Measurements from ENCODE around the gene UBXN4.
A peak's percentile ranks its signal among the peaks of the same experiment; 100 is the strongest.

The UBXN4 gene

GRCh38 chr2:135790423-135790822 is 48.8 kb downstream of the UBXN4 start:
- Histone ChIP-seq H3F3A (ENCODE audit: low read depth) (no peaks in the 10 kb centered on the region), H3K4me1 (ENCODE audit: insufficient read depth, low read length, poor library complexity, severe bottlenecking) (peaks cover 12% of the 10 kb centered on the region)
- TF ChIP-seq CTCF (conservative IDR thresholded peaks at IDR 0.05; ENCODE audit: low read length) (no peak), EZH2phosphoT487 (IDR thresholded peaks at IDR 0.05; ENCODE audit: borderline replicate concordance) (no peak)

GRCh38 chr2:135791418-135792190 is 49.9 kb downstream of the UBXN4 start:
- Histone ChIP-seq H3K36me3 (ENCODE audit: insufficient read depth, low read length) (no peaks in the 10 kb centered on the region), H3F3A (ENCODE audit: low read depth) (no peaks in the 10 kb centered on the region), H3K9me2 (replicated peaks; ENCODE audit: low read depth, low read length) (no peaks in the 10 kb centered on the region), H4K20me1 (ENCODE audit: insufficient read depth, low read length, poor library complexity, severe bottlenecking) (no peaks in the 10 kb centered on the region), H2AFZ (ENCODE audit: low read length) (no peak overlapping the region), H3K9me3 (ENCODE audit: insufficient read depth, low read depth, low read length) (no peaks in the 10 kb centered on the region), H3K4me3 (ENCODE audit: low read length, poor library complexity, severe bottlenecking) (no peak overlapping the region), H3K9ac (ENCODE audit: low read depth, low read length, poor library complexity, severe bottlenecking) (no peak overlapping the region), H3K27me3 (ENCODE audit: insufficient read depth, low read length, poor library complexity, severe bottlenecking) (no peaks in the 10 kb centered on the region), H3K79me2 (ENCODE audit: insufficient read depth, low read length) (no peaks in the 10 kb centered on the region), H3K4me1 (ENCODE audit: insufficient read depth, low read length, poor library complexity, severe bottlenecking) (peaks cover 12% of the 10 kb centered on the region), H3K4me2 (ENCODE audit: low read depth, low read length, poor library complexity, severe bottlenecking) (no peak overlapping the region)
- TF ChIP-seq CTCF (conservative IDR thresholded peaks at IDR 0.05; ENCODE audit: low read length) = no peak
- TF ChIP-seq EZH2phosphoT487 (IDR thresholded peaks at IDR 0.05; ENCODE audit: borderline replicate concordance) = no peak

More at GRCh38 chr2:135790423-135790822, 48.8 kb downstream of the UBXN4 start:
- Histone ChIP-seq H3K9me2 (replicated peaks; ENCODE audit: low read depth, low read length) (no peaks in the 10 kb centered on the region), H3K4me3 (ENCODE audit: low read length, poor library complexity, severe bottlenecking) (no peak overlapping the region), H3K36me3 (ENCODE audit: insufficient read depth, low read length) (peaks cover 5% of the 10 kb centered on the region; the same call in 1 of the 2 replicates), H2AFZ (ENCODE audit: low read length) (no peak overlapping the region), H3K27me3 (ENCODE audit: insufficient read depth, low read length, poor library complexity, severe bottlenecking) (no peaks in the 10 kb centered on the region), H3K9me3 (ENCODE audit: insufficient read depth, low read depth, low read length) (no peaks in the 10 kb centered on the region), H3K4me2 (ENCODE audit: low read depth, low read length, poor library complexity, severe bottlenecking) (no peak overlapping the region), H3K79me2 (ENCODE audit: insufficient read depth, low read length) (no peaks in the 10 kb centered on the region), H4K20me1 (ENCODE audit: insufficient read depth, low read length, poor library complexity, severe bottlenecking) (no peaks in the 10 kb centered on the region), H3K9ac (ENCODE audit: low read depth, low read length, poor library complexity, severe bottlenecking) (no peak overlapping the region)

GRCh38 chr2:135792401-135793150 is 50.9 kb downstream of the UBXN4 start:
- Histone ChIP-seq H3K4me3 (ENCODE audit: low read length, poor library complexity, severe bottlenecking) (no peak overlapping the region), H3K9me3 (ENCODE audit: insufficient read depth, low read depth, low read length) (no peaks in the 10 kb centered on the region), H3K27me3 (ENCODE audit: insufficient read depth, low read length, poor library complexity, severe bottlenecking) (no peaks in the 10 kb centered on the region), H3K4me2 (ENCODE audit: low read depth, low read length, poor library complexity, severe bottlenecking) (no peak overlapping the region), H3K79me2 (ENCODE audit: insufficient read depth, low read length) (no peaks in the 10 kb centered on the region), H3K9me2 (replicated peaks; ENCODE audit: low read depth, low read length) (no peaks in the 10 kb centered on the region), H3K9ac (ENCODE audit: low read depth, low read length, poor library complexity, severe bottlenecking) (no peak overlapping the region), H3K4me1 (ENCODE audit: insufficient read depth, low read length, poor library complexity, severe bottlenecking) (peaks cover 12% of the 10 kb centered on the region), H3K36me3 (ENCODE audit: insufficient read depth, low read length) (no peaks in the 10 kb centered on the region), H2AFZ (ENCODE audit: low read length) (0 out of 2 replicates have a peak overlapping the region, but pooled peaks have one; percentile 41), H3F3A (ENCODE audit: low read depth) (no peaks in the 10 kb centered on the region), H4K20me1 (ENCODE audit: insufficient read depth, low read length, poor library complexity, severe bottlenecking) (no peaks in the 10 kb centered on the region)
- TF ChIP-seq CTCF (conservative IDR thresholded peaks at IDR 0.05; ENCODE audit: low read length) (no peak), EZH2phosphoT487 (IDR thresholded peaks at IDR 0.05; ENCODE audit: borderline replicate concordance) (no peak)

Data from Loucy (cell line).